GM18508 (cell line): Measurements from ENCODE around the gene CYB5R4.
"Not testable (repeated sequence)": the region's sequence is repeated elsewhere in the genome, so short reads cannot be mapped to it uniquely, and the experiment has no call there.

ENCODE experiments used
- ATAC-seq: cut with Tn5 transposase; IDR thresholded peaks from one replicate; pipeline ENCODE4 v1.9.1; 2021; ENCODE audit warnings: moderate number of reproducible peaks; ENCODE audit not compliant: insufficient read depth, unreplicated experiment

The CYB5R4 gene

DNA sequence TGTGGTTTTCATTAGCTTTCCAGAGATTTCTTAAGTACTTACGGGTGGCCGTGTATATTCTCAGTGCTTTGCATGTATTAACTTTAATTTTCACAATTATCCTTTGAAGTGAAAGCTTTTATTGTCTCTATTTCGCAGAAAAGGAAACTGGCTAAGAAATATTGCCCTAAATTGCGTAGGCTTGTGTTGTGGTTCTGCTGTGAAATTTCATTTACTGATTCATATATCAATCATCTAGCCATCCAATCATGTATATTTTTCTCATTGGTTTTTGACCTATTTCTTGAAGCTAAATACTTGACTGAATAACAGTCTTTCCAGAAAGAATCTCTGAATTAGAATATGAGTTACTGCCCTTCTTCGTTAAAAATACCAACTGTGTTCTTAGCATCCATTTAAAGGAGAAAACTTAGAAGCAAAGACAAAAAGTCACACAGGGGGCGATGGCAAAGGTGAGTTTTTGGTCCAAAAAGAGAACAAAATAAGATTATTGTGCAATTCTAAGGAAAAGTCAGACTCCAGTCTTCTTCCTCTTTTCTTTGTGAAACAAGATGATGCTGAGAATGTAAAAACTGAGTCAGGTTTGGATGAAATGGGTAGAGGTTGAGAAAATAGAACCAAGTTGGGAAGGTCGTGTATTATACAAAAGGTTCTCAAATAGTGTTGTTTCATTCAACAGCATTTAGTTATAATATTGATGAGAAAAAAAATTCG is 1.4 kb downstream of the CYB5R4 start:
- ATAC-seq = no peak

DNA sequence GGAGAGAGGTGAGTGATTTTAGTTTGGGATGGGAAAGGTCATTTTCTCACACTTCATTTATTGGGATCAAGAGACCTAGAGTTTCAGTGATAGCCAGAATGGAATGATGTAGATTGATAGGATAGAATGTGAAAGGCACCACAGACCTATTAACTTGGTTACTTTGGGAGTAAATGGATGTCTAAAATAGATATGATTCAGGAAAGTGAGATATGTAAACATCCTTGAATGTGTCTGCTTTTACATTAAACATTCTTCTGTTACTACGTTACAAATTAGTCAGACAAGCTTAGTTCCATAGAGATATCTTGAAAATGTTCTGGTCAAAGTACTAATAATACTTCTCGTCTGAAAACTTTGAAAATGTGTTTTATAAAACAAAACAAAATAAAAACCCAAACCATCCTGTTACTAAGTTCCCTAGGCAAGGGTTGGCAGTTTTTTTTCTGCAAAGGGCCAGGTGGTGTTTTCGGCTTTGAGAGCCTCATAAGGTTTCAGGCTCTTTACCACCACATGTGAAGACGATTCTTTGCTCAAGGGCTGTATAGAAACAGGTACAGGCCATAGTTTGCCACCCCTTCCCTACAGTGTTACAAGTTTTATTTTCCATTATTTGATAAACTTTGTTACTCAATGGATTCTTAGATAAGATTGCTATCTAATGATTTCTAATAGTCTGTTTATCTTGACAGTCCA is 3.4 kb downstream of the CYB5R4 start:
- no peak for ATAC-seq

DNA sequence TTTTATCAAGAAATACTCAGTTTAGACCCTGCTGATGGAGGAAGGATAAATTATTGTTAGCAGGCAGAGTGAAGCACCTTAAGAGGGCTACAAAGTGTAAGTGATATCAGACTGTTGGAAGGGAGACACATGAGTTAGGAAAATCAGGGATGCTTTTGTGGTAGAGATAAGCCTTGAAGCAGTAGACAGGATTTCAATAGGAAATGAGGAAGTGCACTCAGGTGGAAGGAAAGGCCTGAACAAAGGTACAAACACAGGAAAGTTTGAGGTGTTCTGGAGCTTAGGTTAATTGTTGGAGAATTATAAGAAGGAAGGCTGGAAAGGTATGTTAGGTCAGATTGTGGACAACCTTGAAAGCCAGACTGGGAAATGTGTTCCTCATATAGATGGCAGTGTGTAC is 7.6 kb downstream of the CYB5R4 start:
- ATAC-seq = no peak

DNA sequence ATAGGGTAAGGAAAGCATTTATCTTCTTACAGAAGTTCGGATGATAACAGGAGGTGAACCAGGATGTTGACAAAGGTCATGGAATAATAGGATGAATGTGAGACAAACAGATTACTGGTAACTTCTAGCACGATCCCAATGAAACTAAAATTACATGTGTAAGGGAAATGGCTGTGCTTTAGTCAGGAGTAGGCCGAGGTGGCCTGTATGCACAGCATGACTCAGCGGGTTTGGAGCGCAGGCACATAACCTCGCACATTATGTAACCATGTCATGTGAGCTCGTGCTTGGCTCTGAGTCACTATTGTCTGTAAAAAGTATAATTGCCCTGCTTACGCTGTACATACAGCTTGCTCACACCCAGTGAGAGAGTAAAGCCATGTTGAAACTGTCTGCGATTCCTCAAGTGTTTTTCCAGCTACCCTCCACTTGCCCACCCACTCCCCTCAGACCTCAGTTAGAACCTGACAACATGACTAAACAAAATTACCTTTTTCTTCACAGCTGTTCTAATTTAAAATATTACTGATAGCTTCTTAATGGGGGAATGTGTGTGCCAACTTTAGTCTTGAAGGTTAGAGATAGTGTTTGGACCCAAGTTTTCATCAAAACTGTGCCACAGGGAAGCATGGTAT is 8.2 kb downstream of the CYB5R4 start:
- no peak for ATAC-seq

DNA sequence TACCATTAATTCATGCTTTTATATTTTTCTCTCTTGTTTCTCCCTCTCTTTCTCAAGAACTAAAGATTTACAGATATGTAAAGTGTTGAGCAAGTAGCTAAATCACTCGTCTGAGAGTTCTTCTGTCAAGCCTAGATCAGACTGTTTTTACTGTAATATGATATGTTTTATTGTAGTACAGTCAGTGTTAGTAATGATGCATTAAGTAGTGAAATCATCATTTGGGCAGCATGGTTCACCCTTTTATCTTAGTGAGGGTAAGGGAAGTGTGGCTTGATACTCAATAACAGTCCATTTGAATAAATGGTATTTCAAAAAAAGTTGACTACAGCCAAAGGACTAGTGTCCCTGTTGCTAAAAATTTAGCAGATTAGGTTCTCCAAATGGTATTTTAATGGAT is 9.2 kb downstream of the CYB5R4 start:
- no peak for ATAC-seq

GRCh38 chr6:83870649-83871048 is 11.2 kb downstream of the CYB5R4 start:
- no peak for ATAC-seq

GRCh38 chr6:83872386-83873118 is 13.1 kb downstream of the CYB5R4 start:
- no peak for ATAC-seq

- ATAC-seq = no peak
Observed at GRCh38 chr6:83873869-83874268, 14.4 kb downstream of the CYB5R4 start.

DNA sequence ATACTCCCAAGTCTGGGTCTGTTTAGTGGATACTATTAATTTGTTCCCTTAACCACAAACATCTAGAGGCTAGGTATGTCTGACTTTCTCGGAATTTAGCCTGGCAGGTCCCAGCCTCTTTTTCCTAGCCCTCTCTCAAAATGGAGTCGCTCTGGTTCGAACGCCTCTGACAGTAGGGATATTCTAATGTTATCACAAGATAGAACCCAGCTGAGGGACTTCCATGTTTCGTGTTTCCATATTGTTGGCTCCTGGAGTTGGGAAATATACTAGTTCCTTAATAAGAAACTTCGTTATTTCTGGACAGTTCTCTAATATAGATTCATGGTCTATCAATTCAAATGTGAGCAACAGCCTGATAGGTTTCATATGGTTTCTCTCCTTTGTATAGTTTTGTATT is 16.4 kb downstream of the CYB5R4 start:
- no peak for ATAC-seq

GRCh38 chr6:83878902-83879644 is 19.6 kb downstream of the CYB5R4 start:
- no peak for ATAC-seq

GRCh38 chr6:83879746-83880145 is 20.3 kb downstream of the CYB5R4 start:
- ATAC-seq = no peak

- no peak for ATAC-seq
Observed at GRCh38 chr6:83883240-83883639, 23.8 kb downstream of the CYB5R4 start.

DNA sequence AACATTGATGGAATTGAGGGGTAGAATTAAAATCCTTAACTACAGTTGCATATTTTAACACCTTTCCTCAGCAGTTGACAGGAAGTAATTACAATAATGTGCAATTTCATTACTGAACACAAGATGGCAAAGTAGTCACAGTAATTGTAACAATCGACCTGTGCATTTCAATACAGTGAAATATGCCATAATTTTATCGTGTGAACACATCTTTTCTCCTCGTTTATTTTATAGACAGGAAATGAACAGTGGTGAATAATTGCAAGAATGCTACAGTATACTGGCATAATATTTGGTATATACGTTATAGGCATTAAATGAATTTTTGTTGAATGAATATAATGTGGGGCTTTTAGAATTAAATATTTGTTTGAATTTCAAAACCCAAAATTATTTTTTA is 25.0 kb downstream of the CYB5R4 start:
- no peak for ATAC-seq

DNA sequence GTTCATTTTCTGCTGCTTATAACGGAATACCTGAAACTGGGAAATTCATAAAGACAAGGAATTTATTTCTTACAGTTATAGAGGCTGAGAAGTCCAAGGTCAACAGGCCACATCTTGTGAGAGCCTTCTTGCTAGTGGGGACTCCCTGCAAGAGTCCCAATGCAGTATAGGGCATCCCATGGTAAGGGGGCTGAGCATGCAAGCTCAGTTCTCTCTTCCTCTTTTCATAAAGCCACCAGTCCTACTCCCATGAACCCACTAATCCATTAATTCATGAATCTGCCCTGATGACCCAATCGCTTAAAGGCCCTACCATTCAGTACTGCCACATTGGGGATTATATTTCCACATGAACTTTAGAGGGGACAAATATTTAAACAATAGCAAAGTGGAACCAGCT is 26.5 kb downstream of the CYB5R4 start:
- ATAC-seq = no peak

DNA sequence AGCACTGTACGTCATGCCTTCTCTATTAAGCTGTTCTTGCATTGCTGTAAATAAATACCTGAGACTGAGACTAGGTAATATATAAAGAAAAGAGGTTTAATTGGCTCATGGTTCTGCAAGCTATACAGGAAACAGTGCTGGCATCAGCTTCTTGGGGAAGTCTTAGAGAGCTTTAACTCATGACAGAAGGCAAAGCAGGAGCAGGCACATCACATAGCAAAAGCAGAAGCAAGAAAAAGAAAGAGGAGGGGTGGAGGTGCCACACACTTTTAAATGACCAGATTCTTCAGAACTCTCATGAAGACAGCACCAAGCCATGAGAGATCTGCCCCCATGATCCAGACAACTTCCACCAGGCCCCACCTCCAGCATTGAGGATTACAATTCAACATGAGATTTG is 30.1 kb downstream of the CYB5R4 start:
- ATAC-seq = no peak

- ATAC-seq = no peak
Observed at GRCh38 chr6:83890520-83890919, 31.0 kb downstream of the CYB5R4 start.

DNA sequence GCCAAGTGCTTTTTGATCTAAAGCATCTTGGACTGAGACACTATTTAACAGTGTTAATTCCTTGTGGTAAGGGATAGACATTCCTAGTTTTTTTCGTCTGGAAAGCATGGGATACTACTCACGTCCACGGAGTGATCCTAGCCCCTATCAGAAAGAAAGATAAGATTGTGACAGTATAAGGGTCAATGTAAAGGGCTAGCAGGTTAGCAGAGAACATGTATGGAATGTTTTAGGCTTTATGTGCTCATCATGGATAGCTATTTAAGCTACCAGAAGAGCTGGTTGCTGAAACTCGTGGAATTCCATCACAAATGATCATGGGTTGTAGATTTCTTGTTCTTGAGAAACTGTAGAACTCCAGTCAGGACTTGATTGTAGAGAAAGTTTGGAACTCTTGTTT is 32.1 kb downstream of the CYB5R4 start:
- no peak for ATAC-seq

DNA sequence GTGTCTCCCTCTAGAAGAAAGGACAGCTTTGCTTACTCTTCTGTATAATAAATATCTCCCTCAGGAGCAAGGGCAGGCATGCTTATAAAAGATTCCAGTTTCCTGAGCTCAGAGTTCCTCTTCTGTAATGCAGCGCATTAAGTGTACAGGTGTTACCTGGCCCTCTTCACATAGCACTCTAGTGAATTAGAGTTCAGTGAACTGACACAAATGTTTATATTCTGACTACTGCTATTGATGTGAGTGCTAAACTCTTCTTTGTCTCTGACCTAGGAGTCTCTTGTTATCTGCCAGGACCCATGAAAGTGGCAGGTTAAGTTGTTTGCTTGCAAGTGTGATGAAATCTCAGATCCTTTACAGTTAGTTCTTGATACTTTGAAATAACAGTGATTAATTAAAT is 33.5 kb downstream of the CYB5R4 start:
- ATAC-seq = no peak

DNA sequence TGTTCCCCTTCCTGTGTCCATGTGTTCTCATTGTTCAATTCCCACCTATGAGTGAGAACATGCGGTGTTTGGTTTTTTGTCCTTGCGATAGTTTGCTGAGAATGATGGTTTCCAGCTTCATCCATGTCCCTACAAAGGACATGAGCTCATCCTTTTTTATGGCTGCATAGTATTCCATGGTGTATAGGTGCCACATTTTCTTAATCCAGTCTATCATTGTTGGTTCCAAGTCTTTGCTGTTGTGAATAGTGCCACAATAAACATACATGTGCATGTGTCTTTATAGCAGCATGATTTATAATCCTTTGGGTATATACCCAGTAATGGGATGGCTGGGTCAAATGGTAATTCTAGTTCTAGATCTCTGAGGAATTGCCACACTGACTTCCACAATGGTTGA is 37.6 kb downstream of the CYB5R4 start:
- not testable (repeated sequence) for ATAC-seq

DNA sequence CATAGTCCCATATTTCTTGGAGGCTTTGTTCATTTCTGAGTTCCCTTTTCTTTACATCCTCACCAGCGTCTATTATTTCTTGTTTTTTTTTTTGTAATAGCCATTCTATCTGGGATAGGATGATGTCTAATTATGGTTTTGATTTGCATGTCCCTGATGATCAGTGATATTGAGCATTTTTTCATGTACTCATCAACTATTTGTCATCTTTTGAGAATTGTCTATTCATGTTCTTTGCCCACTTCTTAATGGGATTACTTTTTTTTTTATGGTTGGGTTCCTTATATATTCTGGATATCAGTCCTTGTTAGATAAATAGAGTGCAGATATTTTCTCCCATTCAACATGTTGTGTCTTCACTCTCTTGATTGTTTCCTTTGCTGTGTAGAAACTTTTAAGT is 42.1 kb downstream of the CYB5R4 start:
- no peak for ATAC-seq
